ENCODE data around the gene CLEC2B. TPM values are rescaled to one million over a fixed set of nuclear protein-coding genes. Genes with fewer than 3 reads are reported as not detected.

Gene CLEC2B
- total RNA-seq, 1 donor from 2014 or later: not detected

GRCh38 chr12:9851927-9852326 is 17.2 kb downstream of the CLEC2B start:
- Mint-ChIP-seq H3K27me3 (ENCODE audit: unreplicated experiment) (no peaks in the 10 kb centered on the region), H3K9me3 (ENCODE audit: unreplicated experiment) (no peaks in the 10 kb centered on the region), H3K27ac (ENCODE audit: unreplicated experiment) (no peak overlapping the region), H3K4me3 (ENCODE audit: unreplicated experiment) (no peak overlapping the region), H3K4me1 (ENCODE audit: unreplicated experiment) (no peaks in the 10 kb centered on the region), H3K36me3 (ENCODE audit: low read depth, unreplicated experiment) (no peaks in the 10 kb centered on the region)
- no peak for TF ChIP-seq CTCF (IDR thresholded peaks at IDR 0.05; ENCODE audit: unreplicated experiment)
- DNase-seq (ENCODE audit: low spot score): no peak

DNA sequence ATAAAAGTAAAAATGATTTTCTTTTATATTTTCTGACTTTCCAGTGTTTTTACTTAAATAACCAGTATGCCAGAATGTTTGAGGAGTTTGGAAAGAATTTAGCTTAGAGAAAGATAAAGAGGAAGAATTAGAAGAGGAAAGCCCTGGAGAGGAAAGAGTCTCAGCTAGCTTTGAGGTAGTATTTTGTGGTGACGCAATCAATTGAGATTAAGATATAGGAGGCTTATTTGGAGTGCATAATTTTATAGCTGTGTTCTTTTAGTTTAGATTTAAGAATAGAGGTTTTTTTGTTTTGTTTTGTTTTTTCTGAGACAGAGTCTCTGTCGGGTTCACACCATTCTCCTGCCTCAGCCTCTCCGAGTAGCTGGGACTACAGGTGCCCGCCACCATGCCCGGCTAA is 18.1 kb downstream of the CLEC2B start:
- no peak for TF ChIP-seq CTCF (IDR thresholded peaks at IDR 0.05; ENCODE audit: unreplicated experiment)
- no peaks in the 10 kb centered on the region for H3K27me3 Mint-ChIP-seq (ENCODE audit: unreplicated experiment)
- H3K4me1 Mint-ChIP-seq (ENCODE audit: unreplicated experiment): no peaks in the 10 kb centered on the region
- H3K27ac Mint-ChIP-seq (ENCODE audit: unreplicated experiment): no peak overlapping the region
- no peaks in the 10 kb centered on the region for H3K9me3 Mint-ChIP-seq (ENCODE audit: unreplicated experiment)
- H3K36me3 Mint-ChIP-seq (ENCODE audit: low read depth, unreplicated experiment): no peaks in the 10 kb centered on the region
- H3K4me3 Mint-ChIP-seq (ENCODE audit: unreplicated experiment): no peak overlapping the region
- DNase-seq (ENCODE audit: low spot score): no peak

DNA sequence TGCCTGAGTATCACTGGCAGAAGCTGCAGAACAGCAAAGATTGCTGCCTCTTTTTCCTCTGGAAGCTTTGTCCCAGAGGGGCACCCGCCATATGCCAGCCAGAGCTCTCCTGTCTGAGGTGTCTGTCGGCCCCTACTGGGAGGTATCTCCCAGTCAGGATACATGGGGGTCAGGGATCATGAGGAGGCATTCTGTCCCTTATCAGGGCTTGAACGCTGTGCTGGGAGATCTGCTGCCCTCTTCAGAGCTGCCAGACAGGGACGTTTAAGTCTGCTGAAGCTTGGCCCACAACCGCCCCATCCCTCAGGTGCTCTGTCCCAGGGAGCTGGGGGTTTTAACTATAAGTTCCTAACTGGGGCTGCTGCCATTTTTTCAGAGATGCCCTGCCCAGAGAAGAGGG is 20.3 kb downstream of the CLEC2B start:
- Mint-ChIP-seq H3K4me1 (ENCODE audit: unreplicated experiment) (no peaks in the 10 kb centered on the region), H3K9me3 (ENCODE audit: unreplicated experiment) (no peaks in the 10 kb centered on the region), H3K27me3 (ENCODE audit: unreplicated experiment) (no peaks in the 10 kb centered on the region), H3K4me3 (ENCODE audit: unreplicated experiment) (no peak overlapping the region), H3K36me3 (ENCODE audit: low read depth, unreplicated experiment) (no peaks in the 10 kb centered on the region), H3K27ac (ENCODE audit: unreplicated experiment) (no peak overlapping the region)
- TF ChIP-seq CTCF (IDR thresholded peaks at IDR 0.05; ENCODE audit: unreplicated experiment): no peak
- no peak for DNase-seq (ENCODE audit: low spot score)

DNA sequence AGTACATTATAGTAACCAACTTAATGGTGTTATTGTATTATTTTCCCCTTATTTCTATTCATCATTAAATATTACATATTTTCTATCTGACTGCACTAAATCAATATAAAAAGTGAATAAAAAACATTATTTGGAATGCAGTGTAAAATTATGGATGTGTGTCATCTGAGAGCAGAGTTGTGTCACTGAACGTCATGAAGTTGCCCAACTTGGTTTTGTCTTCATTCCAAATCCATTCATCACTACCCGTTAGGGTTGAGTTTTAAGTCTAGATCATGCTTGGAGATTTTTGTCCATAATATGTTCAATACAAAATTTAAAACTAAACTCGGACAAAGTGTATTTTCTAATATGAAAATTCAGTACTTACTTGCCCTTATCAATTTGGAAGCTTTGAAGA is 25.7 kb downstream of the CLEC2B start:
- H3K4me3 Mint-ChIP-seq (ENCODE audit: unreplicated experiment): no peak overlapping the region
- H3K27ac Mint-ChIP-seq (ENCODE audit: unreplicated experiment): no peak overlapping the region
- no peak for DNase-seq (ENCODE audit: low spot score)
- no peaks in the 10 kb centered on the region for H3K4me1 Mint-ChIP-seq (ENCODE audit: unreplicated experiment)
- H3K27me3 Mint-ChIP-seq (ENCODE audit: unreplicated experiment): no peaks in the 10 kb centered on the region
- H3K9me3 Mint-ChIP-seq (ENCODE audit: unreplicated experiment): no peaks in the 10 kb centered on the region
- no peaks in the 10 kb centered on the region for H3K36me3 Mint-ChIP-seq (ENCODE audit: low read depth, unreplicated experiment)
- no peak for TF ChIP-seq CTCF (IDR thresholded peaks at IDR 0.05; ENCODE audit: unreplicated experiment)

GRCh38 chr12:9831720-9832119 is 37.4 kb downstream of the CLEC2B start:
- no peaks in the 10 kb centered on the region for H3K9me3 Mint-ChIP-seq (ENCODE audit: unreplicated experiment)
- no peak overlapping the region for H3K27ac Mint-ChIP-seq (ENCODE audit: unreplicated experiment)
- H3K4me1 Mint-ChIP-seq (ENCODE audit: unreplicated experiment): no peaks in the 10 kb centered on the region
- TF ChIP-seq CTCF (IDR thresholded peaks at IDR 0.05; ENCODE audit: unreplicated experiment): no peak
- H3K27me3 Mint-ChIP-seq (ENCODE audit: unreplicated experiment): no peaks in the 10 kb centered on the region
- no peak for DNase-seq (ENCODE audit: low spot score)
- no peak overlapping the region for H3K4me3 Mint-ChIP-seq (ENCODE audit: unreplicated experiment)
- no peaks in the 10 kb centered on the region for H3K36me3 Mint-ChIP-seq (ENCODE audit: low read depth, unreplicated experiment)
